Raji (cell line): ENCODE results near the gene EEA1.

Source experiments
- POLR2A ChIP-seq: IDR thresholded peaks from 2 replicates; pipeline ENCODE4 v1.6.1; 2011; ENCODE audit warnings: low read depth, low read length, control low read depth; ENCODE audit not compliant: insufficient read depth

The EEA1 gene

GRCh38 chr12:92912052-92912451, 17.0 kb downstream of the EEA1 start:
- no peak for TF ChIP-seq POLR2A

- no peak for TF ChIP-seq POLR2A
These were observed 17.8 kb downstream of the EEA1 start for GRCh38 chr12:92911339-92911738.

GRCh38 chr12:92908108-92908507, 21.0 kb downstream of the EEA1 start:
- no peak for TF ChIP-seq POLR2A

- TF ChIP-seq POLR2A: no peak
These were observed 23.1 kb downstream of the EEA1 start for GRCh38 chr12:92905811-92906554.

- TF ChIP-seq POLR2A: no peak
These were observed 23.8 kb downstream of the EEA1 start for GRCh38 chr12:92905258-92905810.

- no peak for TF ChIP-seq POLR2A
These were observed 28.2 kb downstream of the EEA1 start for GRCh38 chr12:92900941-92901340.

DNA sequence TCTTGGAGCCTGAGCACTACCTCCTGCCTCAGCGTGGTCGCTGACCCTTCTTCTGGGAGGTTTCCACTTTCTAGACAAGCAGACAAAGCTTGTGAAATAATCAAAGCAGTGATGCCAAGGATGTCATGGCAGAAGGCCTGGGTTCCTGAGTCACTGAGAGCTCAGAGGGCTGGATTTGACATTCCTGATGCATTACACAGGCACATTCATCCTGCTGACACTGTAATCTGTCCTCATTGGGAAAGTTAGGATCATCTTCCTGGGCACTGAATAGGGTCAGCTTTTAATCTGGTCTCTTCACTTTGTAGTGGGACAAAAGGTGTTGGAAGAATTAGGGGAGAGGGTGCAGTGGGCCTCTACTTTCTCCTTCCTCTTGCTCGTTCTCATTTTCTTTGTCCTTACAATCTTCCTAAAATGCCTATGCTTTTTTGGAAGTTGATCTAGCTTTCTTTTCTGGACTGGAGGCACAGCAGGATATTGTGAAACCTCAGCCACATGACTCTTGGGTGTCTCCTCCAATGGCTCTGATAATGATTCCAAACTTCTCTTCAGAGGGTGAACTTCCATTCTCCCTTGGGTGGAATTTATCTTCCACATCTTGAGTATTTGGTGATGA, 29.6 kb downstream of the EEA1 start:
- TF ChIP-seq POLR2A: no peak

GRCh38 chr12:92898755-92899154, 30.3 kb downstream of the EEA1 start:
- TF ChIP-seq POLR2A: no peak

GRCh38 chr12:92897844-92898243, 31.3 kb downstream of the EEA1 start:
- no peak for TF ChIP-seq POLR2A

DNA sequence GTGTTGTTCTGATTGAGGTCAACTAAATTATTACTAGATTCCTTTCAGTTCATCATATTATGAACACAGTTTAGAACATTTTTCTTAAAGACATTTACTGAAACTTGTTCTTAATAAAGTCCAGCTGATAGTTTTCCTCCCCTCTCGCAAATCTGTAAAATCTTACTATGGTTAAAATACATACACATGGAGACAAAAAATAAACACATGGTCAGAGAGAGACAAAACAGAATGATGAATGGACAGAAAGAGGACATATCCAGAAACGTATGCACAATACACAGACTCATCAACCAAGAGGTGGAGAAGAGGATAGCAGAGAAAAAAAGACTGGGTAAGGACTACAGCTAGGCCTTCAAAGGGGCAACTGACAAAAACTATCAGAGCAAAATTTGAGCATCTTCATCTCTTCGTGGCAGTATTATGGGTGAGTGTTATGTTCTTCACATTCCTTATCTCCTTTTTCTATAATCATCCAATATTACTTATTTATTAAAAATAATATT, 38.4 kb downstream of the EEA1 start:
- no peak for TF ChIP-seq POLR2A

- no peak for TF ChIP-seq POLR2A
These were observed 43.0 kb downstream of the EEA1 start for GRCh38 chr12:92886131-92886530.

DNA sequence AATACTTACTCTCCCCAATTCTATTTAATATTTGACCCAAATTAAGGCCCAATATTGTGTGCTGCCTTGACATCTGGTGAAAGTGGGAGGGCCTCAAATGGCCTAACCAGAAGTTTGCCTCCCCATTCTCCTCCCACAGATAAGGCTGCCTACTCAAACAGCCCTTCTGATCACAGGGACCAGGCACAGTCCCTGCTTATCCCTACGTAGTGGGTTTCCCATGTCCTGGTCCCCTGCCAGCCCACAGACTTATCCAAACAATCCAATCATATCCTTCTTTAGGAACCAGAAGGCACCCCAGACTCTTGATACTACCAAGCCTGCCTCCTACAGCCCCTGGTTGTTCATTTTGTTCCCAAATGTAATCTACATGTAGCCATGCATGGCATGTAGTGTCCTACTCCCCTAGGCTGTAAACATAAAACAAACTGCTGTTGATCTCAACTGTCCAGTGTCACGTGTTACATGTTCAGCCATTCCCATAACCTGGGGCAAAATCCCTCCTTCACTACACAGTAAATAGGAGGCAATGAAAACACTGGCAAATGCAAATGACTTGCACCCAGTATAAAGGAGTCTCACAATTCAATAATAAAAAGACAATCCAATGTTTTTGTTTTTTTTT, 49.3 kb downstream of the EEA1 start:
- no peak for TF ChIP-seq POLR2A

DNA sequence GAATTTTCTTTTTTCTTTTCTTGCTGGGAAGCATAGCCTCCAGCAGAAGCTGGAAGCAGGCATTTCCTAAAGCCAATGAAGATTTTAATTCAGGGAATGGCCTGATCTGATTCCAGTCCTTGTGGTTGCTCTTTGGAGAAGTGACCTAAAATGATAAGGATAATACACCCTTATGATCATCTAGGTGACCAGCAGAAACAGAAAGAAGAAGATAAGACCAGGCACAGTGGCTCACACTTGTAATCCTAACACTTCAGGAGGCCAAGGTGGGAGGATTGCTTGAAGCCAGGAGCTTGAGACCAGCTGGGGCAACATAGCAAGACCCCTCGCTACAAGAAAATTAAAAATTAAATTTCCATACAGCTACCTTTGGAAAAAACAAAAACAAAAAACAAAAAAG, 51.2 kb downstream of the EEA1 start:
- TF ChIP-seq POLR2A: no peak

- TF ChIP-seq POLR2A: no peak
These were observed 52.6 kb downstream of the EEA1 start for GRCh38 chr12:92876496-92876895.

- no peak for TF ChIP-seq POLR2A
These were observed 58.0 kb downstream of the EEA1 start for GRCh38 chr12:92871116-92871515.

DNA sequence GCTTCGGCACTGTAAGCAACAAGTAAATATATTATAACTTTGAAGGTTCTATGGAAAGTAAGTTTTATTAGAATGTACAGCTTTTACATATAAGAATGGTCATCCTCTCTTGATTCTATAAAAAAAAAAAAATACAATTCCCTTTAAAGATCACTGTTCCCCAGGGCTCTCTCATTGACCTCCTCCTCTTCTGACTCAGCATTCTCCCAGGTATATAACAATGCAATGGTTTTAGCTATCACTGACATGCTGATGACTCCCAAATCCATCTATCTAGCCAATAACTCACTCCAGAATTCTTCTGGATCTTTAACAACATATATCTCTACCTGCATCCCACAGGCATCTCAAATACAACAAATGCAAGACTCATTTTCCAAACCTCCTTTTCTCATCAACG, 62.7 kb downstream of the EEA1 start:
- no peak for TF ChIP-seq POLR2A
